HepG2 (cell line): Measurements from ENCODE around the gene GLYR1. TPM values are rescaled to one million over a fixed set of nuclear protein-coding genes. Genes with fewer than 3 reads are reported as not detected.

Experiments used
- CREB1 ChIP-seq, 2 experiments: fragments of 450-650 bp in 1 of 2; IDR thresholded peaks; 2 replicates each; pipeline ENCODE4 v1.6.1; 2016 to 2017; ENCODE audit warnings: control low read depth in 1 of 2, mild to moderate bottlenecking in 1 of 2, missing compliant biosample characterization in 1 of 2, missing genetic modification characterization in 1 of 2
- HOXA5 ChIP-seq: sonication (generic); formaldehyde crosslinking; IDR thresholded peaks from 2 replicates; pipeline ENCODE4 v1.4.0; 2020; ENCODE audit warnings: missing genetic modification reagents
- NCOR1 ChIP-seq: fragments of 200-600 bp; sonication (generic); IDR thresholded peaks from 2 replicates; pipeline ENCODE4 v1.7.0; 2017; ENCODE audit warnings: antibody characterized with exemption, low read length, borderline replicate concordance
- NFATC3 ChIP-seq: sonication (generic); formaldehyde crosslinking; IDR thresholded peaks from 2 replicates; pipeline ENCODE4 v1.5.1; 2020; ENCODE audit warnings: mild to moderate bottlenecking, missing genetic modification reagents
- RCOR2 ChIP-seq: IDR thresholded peaks from 2 replicates; pipeline ENCODE4 v1.6.1; 2016; ENCODE audit warnings: missing biosample characterization, missing genetic modification reagents
- TAF1 ChIP-seq: sonication (generic); formaldehyde crosslinking; IDR thresholded peaks from 2 replicates; pipeline ENCODE4 v1.4.0; 2020; ENCODE audit warnings: missing genetic modification reagents
- THYN1 ChIP-seq: sonication (generic); formaldehyde crosslinking; IDR thresholded peaks from 2 replicates; pipeline ENCODE4 v1.8.1; 2023; ENCODE audit warnings: low read depth, mild to moderate bottlenecking, moderate library complexity, missing genetic modification reagents, borderline replicate concordance
- TRIM24 ChIP-seq: sonication (generic); formaldehyde crosslinking; IDR thresholded peaks from 2 replicates; pipeline ENCODE4 v1.8.0; 2022; ENCODE audit warnings: mild to moderate bottlenecking, missing genetic modification reagents
- ZBTB1 ChIP-seq: sonication (generic); formaldehyde crosslinking; IDR thresholded peaks from 2 replicates; pipeline ENCODE4 v1.4.0; 2020; ENCODE audit warnings: missing genetic modification reagents, borderline replicate concordance
- ZBTB7B ChIP-seq: sonication (generic); formaldehyde crosslinking; IDR thresholded peaks from 2 replicates; pipeline ENCODE4 v1.4.0; 2020; ENCODE audit warnings: missing genetic modification reagents
- ZNF235 ChIP-seq: sonication (generic); formaldehyde crosslinking; IDR thresholded peaks from 2 replicates; pipeline ENCODE4 v1.8.1; 2023; ENCODE audit warnings: mild to moderate bottlenecking, missing genetic modification reagents, borderline replicate concordance
- ZNF543 ChIP-seq: sonication (generic); formaldehyde crosslinking; IDR thresholded peaks from 2 replicates; pipeline ENCODE4 v1.4.0; 2020; ENCODE audit warnings: mild to moderate bottlenecking, missing genetic modification reagents
- ZNF547 ChIP-seq: sonication (generic); formaldehyde crosslinking; IDR thresholded peaks from 2 replicates; pipeline ENCODE4 v1.5.1; 2020; ENCODE audit warnings: mild to moderate bottlenecking, missing genetic modification reagents
- ZNF556 ChIP-seq: sonication (generic); formaldehyde crosslinking; IDR thresholded peaks from 2 replicates; pipeline ENCODE4 v1.4.0; 2020; ENCODE audit warnings: mild to moderate bottlenecking, missing genetic modification reagents, borderline replicate concordance
- ZNF563 ChIP-seq: sonication (generic); formaldehyde crosslinking; IDR thresholded peaks from 2 replicates; pipeline ENCODE4 v1.8.0; 2022; ENCODE audit warnings: mild to moderate bottlenecking, moderate library complexity, missing genetic modification reagents
- ZNF772 ChIP-seq: sonication (generic); formaldehyde crosslinking; IDR thresholded peaks from 2 replicates; pipeline ENCODE4 v1.5.0; 2020; ENCODE audit warnings: mild to moderate bottlenecking, missing genetic modification reagents
- ZNF816 ChIP-seq: sonication (generic); formaldehyde crosslinking; IDR thresholded peaks from 2 replicates; pipeline ENCODE4 v1.8.0; 2022; ENCODE audit warnings: missing genetic modification reagents, mild to moderate bottlenecking, borderline replicate concordance
- polyA plus RNA-seq, 8 experiments: library from polyadenylated mRNA; depleted of rRNA in 3 of 8; stranded (reverse) in 7 of 8; unstranded in 1 of 8; fragments of >200 nt; fragmentation: Illumina TruSeq in 4 of 8; extraction: Trizol in 4 of 8; gene quantifications; 2 replicates each; pipeline versions ENCODE4 v1.2.1 to v1.2.3, GENCODE V29; 2011 to 2016; ENCODE audit warnings: low read depth in 4 of 8, missing spikeins in 1 of 8, mixed read lengths in 1 of 8; ENCODE audit not compliant: insufficient read depth in 1 of 8
- total RNA-seq, 5 experiments: library from RNA; depleted of rRNA; stranded (reverse); fragments of >200 nt; fragmentation: Illumina TruSeq; extraction: Trizol; gene quantifications; 2 replicates each; pipeline ENCODE4 v1.2.3, GENCODE V29; 2016; ENCODE audit warnings: low read depth in 1 of 5
- TF ChIP-seq, protein P1 (sequence below): IDR thresholded peaks from 2 replicates; pipeline ENCODE4 v1.6.1; 2016; ENCODE audit warnings: missing genetic modification reagents, missing compliant biosample characterization
- TF ChIP-seq, protein P2 (sequence below): sonication (generic); formaldehyde crosslinking; IDR thresholded peaks from 2 replicates; pipeline ENCODE4 v1.4.0; 2020; ENCODE audit warnings: missing genetic modification reagents, mild to moderate bottlenecking, borderline replicate concordance
- TF ChIP-seq, protein P3 (sequence below): sonication (generic); formaldehyde crosslinking; IDR thresholded peaks from 2 replicates; pipeline ENCODE4 v1.4.0; 2020; ENCODE audit warnings: missing genetic modification reagents
- TF ChIP-seq, protein P4 (sequence below): sonication (generic); formaldehyde crosslinking; IDR thresholded peaks from 2 replicates; pipeline ENCODE4 v1.5.0; 2020; ENCODE audit warnings: missing genetic modification reagents, mild to moderate bottlenecking, borderline replicate concordance
- TF ChIP-seq, protein P5 (sequence below): sonication (generic); formaldehyde crosslinking; IDR thresholded peaks from 2 replicates; pipeline ENCODE4 v1.5.0; 2020; ENCODE audit warnings: mild to moderate bottlenecking, missing genetic modification reagents, borderline replicate concordance

Gene GLYR1
- total and polyA plus RNA-seq, 2 of the 13 experiments (the other 11 are each of a cell fraction or from before 2014, with no cell fraction given) = 28.3 to 48.7 TPM

DNA sequence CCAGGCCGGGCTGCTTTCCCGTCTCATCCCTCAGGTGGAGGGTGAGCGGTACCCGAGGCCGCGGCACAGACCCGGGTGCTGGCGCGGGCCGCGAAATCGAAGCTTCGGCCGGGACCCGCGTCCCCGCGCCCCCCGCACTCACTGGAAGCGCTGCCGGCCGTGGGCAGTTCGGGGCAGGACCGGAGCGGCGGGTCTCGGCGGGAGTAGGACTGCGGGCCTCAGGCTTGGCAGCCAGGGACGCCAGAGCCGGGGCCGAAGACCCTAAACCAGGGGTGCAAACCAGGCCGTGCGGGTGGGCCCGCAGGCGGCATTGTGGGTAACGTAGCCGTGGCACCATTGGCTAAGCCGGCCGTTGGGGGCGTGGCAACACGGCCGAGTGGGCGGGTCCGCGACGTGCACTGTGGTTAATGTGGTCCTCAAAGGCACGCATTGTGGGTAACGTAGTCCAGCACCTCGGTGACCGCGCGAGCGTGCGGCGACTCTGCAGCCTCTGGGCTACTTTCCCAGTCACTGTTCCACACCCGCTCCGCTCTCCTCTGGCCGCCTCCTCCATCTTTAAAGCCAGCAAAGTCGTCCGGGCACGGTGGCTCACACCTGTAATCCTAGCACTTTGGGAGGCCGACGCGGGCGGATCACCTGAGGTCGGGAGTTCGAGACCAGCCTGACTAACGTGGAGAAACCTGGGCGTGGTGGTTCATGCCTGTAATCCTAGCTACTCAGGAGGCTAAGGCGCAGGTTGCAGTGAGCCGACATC is 80.0 kb downstream of the GLYR1 start, which contains the start of gene ZNF500 (continued):
- TF ChIP-seq, protein P1, sequence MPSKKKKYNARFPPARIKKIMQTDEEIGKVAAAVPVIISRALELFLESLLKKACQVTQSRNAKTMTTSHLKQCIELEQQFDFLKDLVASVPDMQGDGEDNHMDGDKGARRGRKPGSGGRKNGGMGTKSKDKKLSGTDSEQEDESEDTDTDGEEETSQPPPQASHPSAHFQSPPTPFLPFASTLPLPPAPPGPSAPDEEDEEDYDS (CRISPR knock-in tag) = peak; percentile 82
- TF ChIP-seq TAF1 (CRISPR knock-in tag) (peak; percentile 87), ZNF816 (no peak), ZNF235 (CRISPR knock-in tag) (peak; percentile 75; the same call in 1 of the 2 replicates), ZNF563 (CRISPR knock-in tag) (peak; percentile 84), ZNF772 (CRISPR knock-in tag) (peak; percentile 60; the same call in 1 of the 2 replicates), CREB1 (IDR thresholded peaks at IDR 0.05) (peak; percentile 77), CREB1 (CRISPR knock-in tag; IDR thresholded peaks at IDR 0.05) (peak; percentile 70; the same call in 1 of the 2 replicates), ZBTB7B (CRISPR knock-in tag) (peak; percentile 95), ZNF556 (CRISPR knock-in tag) (peak; percentile 71), ZBTB1 (no peak), TRIM24 (CRISPR knock-in tag) (no peak), HOXA5 (CRISPR knock-in tag) (peak; percentile 90), NCOR1 (peak; percentile 20; the same call in 1 of the 2 replicates), RCOR2 (CRISPR knock-in tag) (0 out of 2 replicates have a peak, but pooled peaks have one; percentile 47), ZNF543 (CRISPR knock-in tag) (peak; percentile 50; the same call in 1 of the 2 replicates), ZNF547 (CRISPR knock-in tag) (peak; percentile 46; the same call in 1 of the 2 replicates), THYN1 (CRISPR knock-in tag) (no peak), NFATC3 (CRISPR knock-in tag) (no peak)
- TF ChIP-seq, protein P2, sequence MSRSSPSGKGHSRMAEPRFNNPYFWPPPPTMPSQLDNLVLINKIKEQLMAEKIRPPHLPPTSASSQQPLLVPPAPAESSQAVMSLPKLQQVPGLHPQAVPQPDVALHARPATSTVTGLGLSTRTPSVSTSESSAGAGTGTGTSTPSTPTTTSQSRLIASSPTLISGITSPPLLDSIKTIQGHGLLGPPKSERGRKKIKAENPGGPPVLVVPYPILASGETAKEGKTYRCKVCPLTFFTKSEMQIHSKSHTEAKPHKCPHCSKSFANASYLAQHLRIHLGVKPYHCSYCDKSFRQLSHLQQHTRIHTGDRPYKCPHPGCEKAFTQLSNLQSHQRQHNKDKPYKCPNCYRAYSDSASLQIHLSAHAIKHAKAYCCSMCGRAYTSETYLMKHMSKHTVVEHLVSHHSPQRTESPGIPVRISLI (CRISPR knock-in tag) = no peak
- TF ChIP-seq, protein P3, sequence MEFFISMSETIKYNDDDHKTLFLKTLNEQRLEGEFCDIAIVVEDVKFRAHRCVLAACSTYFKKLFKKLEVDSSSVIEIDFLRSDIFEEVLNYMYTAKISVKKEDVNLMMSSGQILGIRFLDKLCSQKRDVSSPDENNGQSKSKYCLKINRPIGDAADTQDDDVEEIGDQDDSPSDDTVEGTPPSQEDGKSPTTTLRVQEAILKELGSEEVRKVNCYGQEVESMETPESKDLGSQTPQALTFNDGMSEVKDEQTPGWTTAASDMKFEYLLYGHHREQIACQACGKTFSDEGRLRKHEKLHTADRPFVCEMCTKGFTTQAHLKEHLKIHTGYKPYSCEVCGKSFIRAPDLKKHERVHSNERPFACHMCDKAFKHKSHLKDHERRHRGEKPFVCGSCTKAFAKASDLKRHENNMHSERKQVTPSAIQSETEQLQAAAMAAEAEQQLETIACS (CRISPR knock-in tag) = peak; percentile 28; the same call in 1 of the 2 replicates
- TF ChIP-seq, protein P4, sequence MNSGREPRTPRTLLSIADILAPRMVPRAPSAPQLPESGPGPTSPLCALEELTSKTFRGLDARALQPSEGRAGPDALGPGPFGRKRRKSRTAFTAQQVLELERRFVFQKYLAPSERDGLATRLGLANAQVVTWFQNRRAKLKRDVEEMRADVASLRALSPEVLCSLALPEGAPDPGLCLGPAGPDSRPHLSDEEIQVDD (CRISPR knock-in tag) = no peak
- TF ChIP-seq, protein P5, sequence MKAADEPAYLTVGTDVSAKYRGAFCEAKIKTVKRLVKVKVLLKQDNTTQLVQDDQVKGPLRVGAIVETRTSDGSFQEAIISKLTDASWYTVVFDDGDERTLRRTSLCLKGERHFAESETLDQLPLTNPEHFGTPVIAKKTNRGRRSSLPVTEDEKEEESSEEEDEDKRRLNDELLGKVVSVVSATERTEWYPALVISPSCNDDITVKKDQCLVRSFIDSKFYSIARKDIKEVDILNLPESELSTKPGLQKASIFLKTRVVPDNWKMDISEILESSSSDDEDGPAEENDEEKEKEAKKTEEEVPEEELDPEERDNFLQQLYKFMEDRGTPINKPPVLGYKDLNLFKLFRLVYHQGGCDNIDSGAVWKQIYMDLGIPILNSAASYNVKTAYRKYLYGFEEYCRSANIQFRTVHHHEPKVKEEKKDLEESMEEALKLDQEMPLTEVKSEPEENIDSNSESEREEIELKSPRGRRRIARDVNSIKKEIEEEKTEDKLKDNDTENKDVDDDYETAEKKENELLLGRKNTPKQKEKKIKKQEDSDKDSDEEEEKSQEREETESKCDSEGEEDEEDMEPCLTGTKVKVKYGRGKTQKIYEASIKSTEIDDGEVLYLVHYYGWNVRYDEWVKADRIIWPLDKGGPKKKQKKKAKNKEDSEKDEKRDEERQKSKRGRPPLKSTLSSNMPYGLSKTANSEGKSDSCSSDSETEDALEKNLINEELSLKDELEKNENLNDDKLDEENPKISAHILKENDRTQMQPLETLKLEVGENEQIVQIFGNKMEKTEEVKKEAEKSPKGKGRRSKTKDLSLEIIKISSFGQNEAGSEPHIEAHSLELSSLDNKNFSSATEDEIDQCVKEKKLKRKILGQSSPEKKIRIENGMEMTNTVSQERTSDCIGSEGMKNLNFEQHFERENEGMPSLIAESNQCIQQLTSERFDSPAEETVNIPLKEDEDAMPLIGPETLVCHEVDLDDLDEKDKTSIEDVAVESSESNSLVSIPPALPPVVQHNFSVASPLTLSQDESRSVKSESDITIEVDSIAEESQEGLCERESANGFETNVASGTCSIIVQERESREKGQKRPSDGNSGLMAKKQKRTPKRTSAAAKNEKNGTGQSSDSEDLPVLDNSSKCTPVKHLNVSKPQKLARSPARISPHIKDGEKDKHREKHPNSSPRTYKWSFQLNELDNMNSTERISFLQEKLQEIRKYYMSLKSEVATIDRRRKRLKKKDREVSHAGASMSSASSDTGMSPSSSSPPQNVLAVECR (CRISPR knock-in tag) = peak; percentile 92
